ENCODE results near the gene CEP104. TPM values are rescaled to one million over a fixed set of nuclear protein-coding genes. Genes with fewer than 3 reads are reported as not detected.

Gene CEP104
- total and polyA plus RNA-seq, 10 of the 15 experiments (the other 5 are each of a cell fraction or from before 2014, with no cell fraction given) = 7.2 to 34.8 (median 19.3) TPM

- TF ChIP-seq ZNF687 (IDR thresholded peaks at IDR 0.05) (no peak), NRF1 (conservative IDR thresholded peaks at IDR 0.05; ENCODE audit: low read depth, low read length) (no peak), RFX5 (IDR thresholded peaks at IDR 0.05; ENCODE audit: low read depth, low read length) (no peak)
These were observed 36.7 kb downstream of the CEP104 start (continued) for GRCh38 chr1:3820316-3820715.

GRCh38 chr1:3819771-3820200 lies 37.2 kb downstream of the CEP104 start:
- Histone ChIP-seq H3K4me1 (ENCODE audit: control insufficient read depth, insufficient read depth, low read length) (no peaks in the 10 kb centered on the region), H2AFZ (ENCODE audit: control insufficient read depth, low read depth, low read length) (no peak overlapping the region), H3K27me3 (replicated peaks in 1 of 2; ENCODE audit: control insufficient read depth in 2 of 2, insufficient read depth in 2 of 2, low read length in 1 of 2) (no peaks in the 10 kb centered on the region), H3K27ac (ENCODE audit: control insufficient read depth, insufficient read depth) (no peak overlapping the region), H3K4me3 (no peak overlapping the region), H4K20me1 (ENCODE audit: control insufficient read depth, insufficient read depth) (no peaks in the 10 kb centered on the region), H3K9me3 (replicated peaks; ENCODE audit: control insufficient read depth, insufficient read depth, low read length) (no peaks in the 10 kb centered on the region), H3K4me2 (ENCODE audit: control insufficient read depth, insufficient read depth) (no peak overlapping the region), H3K79me2 (ENCODE audit: control insufficient read depth, insufficient read depth, low read length) (no peaks in the 10 kb centered on the region), H3K36me3 (ENCODE audit: control insufficient read depth in 2 of 2, insufficient read depth in 2 of 2, low read length in 1 of 2) (peaks cover 0 to 4% of the 10 kb centered on the region in 2 experiments; a peak in 3 of 4 replicates), H3K9ac (ENCODE audit: control insufficient read depth, insufficient read depth, low read length) (no peak overlapping the region)
- ATAC-seq (no peak), FAIRE-seq (no peak), DNase-seq (ENCODE audit: low read depth, low spot score) (no peak)
- intact Hi-C loops (cut with micrococcal nuclease; ENCODE audit: unreplicated experiment) = no loop called here
- POLR2A ChIA-PET = no interaction called here
- CTCF ChIA-PET = no interaction called here
- in situ Hi-C loops (cut with MboI) = no loop called here
- BruUV-seq (replicated peaks) = no TSS peak
- WGBS (ENCODE audit: insufficient coverage, insufficient replicate concordance, low lambda C conversion rate, missing lambda C conversion rate) = 95% methylated on average over 10 of the region's 10 CpGs
- TF ChIP-seq CEBPZ (IDR thresholded peaks at IDR 0.05; ENCODE audit: low read depth, low read length) = no peak
- no peak for TF ChIP-seq SMAD1 (IDR thresholded peaks at IDR 0.05; ENCODE audit: low read depth, partially characterized antibody)
- no peak for TF ChIP-seq NR2F1 (conservative IDR thresholded peaks at IDR 0.05)
- no peak for TF ChIP-seq ZNF24 (IDR thresholded peaks at IDR 0.05)
- TF ChIP-seq CBFB (IDR thresholded peaks at IDR 0.05; ENCODE audit: low read depth) = no peak
- no peak for TF ChIP-seq POLR2AphosphoS2 (IDR thresholded peaks at IDR 0.05; ENCODE audit: low read depth, low read length)
- no peak for TF ChIP-seq CBX3 (IDR thresholded peaks at IDR 0.05; ENCODE audit: borderline replicate concordance, low read depth)
- TF ChIP-seq POLR2A (IDR thresholded peaks at IDR 0.05; ENCODE audit: low read depth, low read length) = no peak
- TF ChIP-seq ELK1 (IDR thresholded peaks at IDR 0.05; ENCODE audit: low read depth, low read length) = no peak
- TF ChIP-seq GABPA (IDR thresholded peaks at IDR 0.05; ENCODE audit: low read depth) = no peak
- no peak for TF ChIP-seq SMC3 (IDR thresholded peaks at IDR 0.05; ENCODE audit: borderline replicate concordance, low read length)
- RAD21 ChIA-PET (ENCODE audit: unreplicated experiment) = no interaction called here
- SMC1A ChIA-PET (ENCODE audit: uncharacterized antibody, unreplicated experiment) = no interaction called here
